Measurements from ENCODE around the gene MGAT4B.

DNA sequence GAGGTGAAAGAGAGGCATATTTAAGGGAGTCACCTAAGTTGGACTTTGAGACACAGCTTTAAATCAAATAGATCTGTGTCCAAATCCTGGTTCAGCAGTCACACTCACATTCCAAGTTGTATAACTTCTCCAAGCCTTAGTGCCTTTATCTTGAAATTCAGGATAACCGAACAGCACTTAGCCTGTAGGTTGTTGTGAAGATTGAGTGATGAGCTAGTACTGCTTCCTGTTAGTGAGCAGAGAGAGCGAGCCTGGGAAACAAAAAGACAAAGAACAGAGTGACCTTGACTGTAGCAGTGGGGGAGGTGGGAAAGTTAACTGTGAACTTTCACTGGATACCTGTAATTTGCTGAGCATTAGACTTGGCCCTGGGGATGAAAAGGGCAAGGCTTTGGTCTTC lies 51.6 kb downstream of the MGAT4B start:
- TF ChIP-seq, protein P1, sequence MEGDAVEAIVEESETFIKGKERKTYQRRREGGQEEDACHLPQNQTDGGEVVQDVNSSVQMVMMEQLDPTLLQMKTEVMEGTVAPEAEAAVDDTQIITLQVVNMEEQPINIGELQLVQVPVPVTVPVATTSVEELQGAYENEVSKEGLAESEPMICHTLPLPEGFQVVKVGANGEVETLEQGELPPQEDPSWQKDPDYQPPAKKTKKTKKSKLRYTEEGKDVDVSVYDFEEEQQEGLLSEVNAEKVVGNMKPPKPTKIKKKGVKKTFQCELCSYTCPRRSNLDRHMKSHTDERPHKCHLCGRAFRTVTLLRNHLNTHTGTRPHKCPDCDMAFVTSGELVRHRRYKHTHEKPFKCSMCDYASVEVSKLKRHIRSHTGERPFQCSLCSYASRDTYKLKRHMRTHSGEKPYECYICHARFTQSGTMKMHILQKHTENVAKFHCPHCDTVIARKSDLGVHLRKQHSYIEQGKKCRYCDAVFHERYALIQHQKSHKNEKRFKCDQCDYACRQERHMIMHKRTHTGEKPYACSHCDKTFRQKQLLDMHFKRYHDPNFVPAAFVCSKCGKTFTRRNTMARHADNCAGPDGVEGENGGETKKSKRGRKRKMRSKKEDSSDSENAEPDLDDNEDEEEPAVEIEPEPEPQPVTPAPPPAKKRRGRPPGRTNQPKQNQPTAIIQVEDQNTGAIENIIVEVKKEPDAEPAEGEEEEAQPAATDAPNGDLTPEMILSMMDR (IDR thresholded peaks at IDR 0.05): no peak
- no peak for TF ChIP-seq POLR2A (IDR thresholded peaks at IDR 0.05)

Data from Peyer's patch (tissue), 4 donors.